Upper lobe of right lung (tissue), 1 donor: Measurements from ENCODE around the gene RELT. TPM values are rescaled to one million over a fixed set of nuclear protein-coding genes. Genes with fewer than 3 reads are reported as not detected.

ENCODE experiments used
- ATAC-seq: fragments of 200-7000 bp; cut with Tn5 transposase; one replicate; pipeline ENCODE4 v1.9.1; 2020; ENCODE audit warnings: mild to moderate bottlenecking, moderate library complexity
- DNase-seq: peaks from one replicate; pipeline ENCODE4 v3.0.0-alpha.2; 2020
- H3K27ac ChIP-seq: fragments of 200-600 bp; one replicate; pipeline ENCODE4 v1.8.0; 2022
- H3K27me3 ChIP-seq: fragments of 200-600 bp; one replicate; pipeline ENCODE4 v1.8.0; 2022; ENCODE audit warnings: mild to moderate bottlenecking
- H3K36me3 ChIP-seq: fragments of 200-600 bp; one replicate; pipeline ENCODE4 v1.8.0; 2022
- H3K4me1 ChIP-seq: fragments of 200-600 bp; one replicate; pipeline ENCODE4 v1.8.0; 2022
- H3K4me3 ChIP-seq: fragments of 200-600 bp; one replicate; pipeline ENCODE4 v1.8.0; 2022; ENCODE audit warnings: mild to moderate bottlenecking
- H3K9me3 ChIP-seq: fragments of 200-600 bp; one replicate; pipeline ENCODE4 v1.8.0; 2022
- CTCF ChIP-seq: fragments of 200-600 bp; IDR thresholded peaks from one replicate; pipeline ENCODE4 v1.8.0; 2022; ENCODE audit warnings: antibody characterized with exemption
- intact Hi-C: fragments of 100-400 bp; cut with DNase I; formaldehyde crosslinking; loops from one replicate; pipeline ENCODE4 v1.11.0; 2022
- total RNA-seq: library from RNA; stranded (reverse); fragmentation: NEBNext Ultra II Directional; extraction: Animal tissue kit (Norgen Biotek cat#: 25700); gene quantifications from one replicate; pipeline ENCODE4 v1.2.1, GENCODE V29; 2021
- donor health status: DM: no; HTN: yes; CAD: no; lungs with severe emphysema.

RELT gene
- total RNA-seq, 1 donor from 2014 or later, result 11.7 TPM

- TF ChIP-seq CTCF, result no peak
- H3K36me3 ChIP-seq, result peaks cover 16% of the 10 kb centered on the region
- no peak overlapping the region for H3K4me3 ChIP-seq
- H3K9me3 ChIP-seq, result no peaks in the 10 kb centered on the region
- H3K27me3 ChIP-seq, result no peaks in the 10 kb centered on the region
- ATAC-seq (no peak), DNase-seq (no peak)
- no peak overlapping the region for H3K27ac ChIP-seq
- intact Hi-C loops, result no loop called here
- H3K4me1 ChIP-seq, result peaks cover 14% of the 10 kb centered on the region
These were observed 36.1 kb downstream of the RELT start for GRCh38 chr11:73412308-73412707.

- H3K4me3 ChIP-seq, result no peak overlapping the region
- intact Hi-C loops, result no loop called here
- H3K27me3 ChIP-seq, result no peaks in the 10 kb centered on the region
- DNase-seq (no peak), ATAC-seq (peak; percentile 73)
- H3K36me3 ChIP-seq, result peaks cover 16% of the 10 kb centered on the region
- no peak for TF ChIP-seq CTCF
- no peak overlapping the region for H3K27ac ChIP-seq
- H3K4me1 ChIP-seq, result peaks cover 14% of the 10 kb centered on the region
- no peaks in the 10 kb centered on the region for H3K9me3 ChIP-seq
These were observed 37.1 kb downstream of the RELT start for GRCh38 chr11:73413256-73413655.

GRCh38 chr11:73414977-73415651, 38.9 kb downstream of the RELT start:
- DNase-seq, result no peak
- Histone ChIP-seq H3K27me3 (no peaks in the 10 kb centered on the region), H3K4me3 (no peak overlapping the region), H3K9me3 (no peaks in the 10 kb centered on the region), H3K4me1 (peaks cover 14% of the 10 kb centered on the region), H3K27ac (peak overlapping the region; percentile 58), H3K36me3 (peaks cover 6% of the 10 kb centered on the region)
- intact Hi-C loops, result no loop called here
- TF ChIP-seq CTCF, result no peak
- peak; percentile 35 for ATAC-seq

GRCh38 chr11:73415854-73416615, 39.8 kb downstream of the RELT start:
- Histone ChIP-seq H3K36me3 (peaks cover 5% of the 10 kb centered on the region), H3K27me3 (no peaks in the 10 kb centered on the region), H3K4me1 (peaks cover 14% of the 10 kb centered on the region), H3K9me3 (no peaks in the 10 kb centered on the region), H3K4me3 (no peak overlapping the region), H3K27ac (no peak overlapping the region)
- DNase-seq, result no peak
- no peak for TF ChIP-seq CTCF
- ATAC-seq, result no peak
- intact Hi-C loops, result no loop called here

- no peak overlapping the region for H3K27ac ChIP-seq
- no peaks in the 10 kb centered on the region for H3K36me3 ChIP-seq
- ATAC-seq (no peak), DNase-seq (no peak)
- no peak overlapping the region for H3K4me3 ChIP-seq
- no peaks in the 10 kb centered on the region for H3K9me3 ChIP-seq
- H3K27me3 ChIP-seq, result no peaks in the 10 kb centered on the region
- H3K4me1 ChIP-seq, result peaks cover 14% of the 10 kb centered on the region
- intact Hi-C loops, result no loop called here
- no peak for TF ChIP-seq CTCF
These were observed 40.6 kb downstream of the RELT start for GRCh38 chr11:73416786-73417185.
